Body of pancreas (tissue), 4 donors: ENCODE data around the gene LHFPL3.

Source experiments
- POLR2A ChIP-seq, 3 donors: fragments of 450-650 bp; IDR thresholded peaks; one replicate each; pipeline ENCODE4 v1.6.1; 2016; ENCODE audit warnings: antibody characterized with exemption in 3 of 3, mild to moderate bottlenecking in 2 of 3
- TF ChIP-seq, protein P1 (sequence below), 7 experiments: fragments of 450-650 bp in 4 of 7; fragments of 200-600 bp in 3 of 7; sonication (generic) in 3 of 7; IDR thresholded peaks; one replicate each; pipeline ENCODE4 v1.5.1; 2016 to 2019; ENCODE audit warnings: antibody characterized with exemption in 7 of 7

DNA sequence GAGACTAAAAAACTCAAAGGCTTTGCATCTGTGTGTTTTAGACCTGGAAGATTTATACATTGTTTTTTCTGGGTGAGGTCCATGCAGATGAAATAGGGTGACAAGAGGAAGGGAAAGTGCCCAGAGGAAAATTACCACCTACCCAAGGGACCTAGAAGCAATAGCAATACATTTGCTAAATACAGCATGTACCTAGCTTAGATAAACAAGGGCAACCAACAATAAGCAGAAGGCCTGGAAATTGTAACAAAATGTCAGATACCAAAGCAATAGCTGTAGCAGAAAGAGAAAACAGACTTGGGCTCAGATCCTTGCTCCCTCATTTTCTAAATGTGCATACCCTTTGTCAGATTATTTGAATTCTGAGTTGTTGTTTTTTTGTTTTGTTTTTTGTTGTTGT lies 367.2 kb downstream of the LHFPL3 start:
- TF ChIP-seq, protein P1, sequence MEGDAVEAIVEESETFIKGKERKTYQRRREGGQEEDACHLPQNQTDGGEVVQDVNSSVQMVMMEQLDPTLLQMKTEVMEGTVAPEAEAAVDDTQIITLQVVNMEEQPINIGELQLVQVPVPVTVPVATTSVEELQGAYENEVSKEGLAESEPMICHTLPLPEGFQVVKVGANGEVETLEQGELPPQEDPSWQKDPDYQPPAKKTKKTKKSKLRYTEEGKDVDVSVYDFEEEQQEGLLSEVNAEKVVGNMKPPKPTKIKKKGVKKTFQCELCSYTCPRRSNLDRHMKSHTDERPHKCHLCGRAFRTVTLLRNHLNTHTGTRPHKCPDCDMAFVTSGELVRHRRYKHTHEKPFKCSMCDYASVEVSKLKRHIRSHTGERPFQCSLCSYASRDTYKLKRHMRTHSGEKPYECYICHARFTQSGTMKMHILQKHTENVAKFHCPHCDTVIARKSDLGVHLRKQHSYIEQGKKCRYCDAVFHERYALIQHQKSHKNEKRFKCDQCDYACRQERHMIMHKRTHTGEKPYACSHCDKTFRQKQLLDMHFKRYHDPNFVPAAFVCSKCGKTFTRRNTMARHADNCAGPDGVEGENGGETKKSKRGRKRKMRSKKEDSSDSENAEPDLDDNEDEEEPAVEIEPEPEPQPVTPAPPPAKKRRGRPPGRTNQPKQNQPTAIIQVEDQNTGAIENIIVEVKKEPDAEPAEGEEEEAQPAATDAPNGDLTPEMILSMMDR (IDR thresholded peaks at IDR 0.05): no peak
- no peak for TF ChIP-seq POLR2A (IDR thresholded peaks at IDR 0.05)
